T-helper 1 cell (primary cell): ENCODE data around the gene OR14I1.

Source experiments
- DNase-seq, 5 donors: peaks; one replicate each; pipeline ENCODE4 v3.0.0-alpha.2; 2012 to 2020
- total RNA-seq, 4 donors: gene quantifications; one replicate each; lab custom pipeline; 2026; lab: John Stamatoyannopoulos, UW

Gene OR14I1
- 0 reads per million in 4 donors for total RNA-seq

DNA sequence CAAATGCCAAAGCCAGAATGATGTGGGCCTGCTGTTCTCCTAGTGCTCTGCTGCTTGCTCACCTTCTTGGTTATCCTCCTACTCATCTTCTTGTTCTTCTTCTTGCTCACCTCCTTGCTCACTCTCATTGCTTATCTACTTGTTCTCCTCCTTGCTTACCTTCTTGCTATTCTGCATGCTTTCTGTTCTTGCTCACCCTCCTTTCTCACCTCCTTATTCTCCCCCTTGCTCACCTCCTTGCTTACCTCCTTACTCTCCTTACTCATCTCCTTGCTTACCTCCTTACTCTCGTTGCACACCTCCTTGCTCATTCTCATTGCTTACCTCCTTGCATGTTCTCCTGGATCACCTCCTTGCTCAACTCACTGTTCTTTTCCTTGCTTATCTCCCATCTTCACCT, at the start of gene OR14I1:
TSS of gene OR14I1 (minus strand) at position 53 of the 400 bp plus-strand sequence.
- DNase-seq = no peak

DNA sequence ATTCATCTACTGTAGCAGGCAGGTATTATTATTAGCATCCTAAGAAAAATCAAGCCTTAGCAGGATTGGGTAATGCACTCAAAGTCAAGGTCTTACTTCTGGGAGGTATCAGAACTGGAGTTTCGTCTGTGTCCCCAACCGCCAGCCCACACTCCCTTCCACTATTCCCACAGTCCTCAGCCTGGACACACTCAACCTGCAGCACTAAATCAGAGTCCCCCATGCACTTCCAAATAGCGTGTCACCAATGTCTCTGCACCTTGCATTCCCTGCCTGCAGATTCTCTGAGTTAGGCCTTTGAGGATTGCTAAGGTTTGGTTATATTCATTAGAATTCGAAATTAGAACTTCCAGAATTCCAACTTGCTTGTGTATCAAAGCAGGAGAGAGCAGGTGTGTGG, 49.1 kb upstream of the OR14I1 start:
- DNase-seq = no peak

DNA sequence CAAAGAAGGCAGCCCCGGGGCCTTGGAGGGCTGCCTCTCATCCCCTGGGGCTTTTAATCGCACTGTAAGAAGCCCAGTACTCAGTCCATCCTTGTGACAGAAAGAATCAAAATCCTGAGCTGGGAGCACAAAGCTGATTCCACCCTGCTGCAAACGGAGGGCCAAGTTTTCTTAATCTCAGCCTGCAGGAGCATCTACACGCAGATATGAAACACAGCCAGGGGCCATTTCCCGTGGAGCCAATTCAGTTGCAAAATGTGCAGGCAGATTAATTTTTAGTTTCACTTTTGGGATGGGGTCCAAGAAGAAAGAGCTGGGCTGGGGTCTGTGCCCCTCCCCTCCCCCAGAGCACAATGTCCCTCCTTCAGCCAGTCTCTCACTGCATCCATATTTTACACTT, 48.6 kb upstream of the OR14I1 start:
- DNase-seq = no peak

DNA sequence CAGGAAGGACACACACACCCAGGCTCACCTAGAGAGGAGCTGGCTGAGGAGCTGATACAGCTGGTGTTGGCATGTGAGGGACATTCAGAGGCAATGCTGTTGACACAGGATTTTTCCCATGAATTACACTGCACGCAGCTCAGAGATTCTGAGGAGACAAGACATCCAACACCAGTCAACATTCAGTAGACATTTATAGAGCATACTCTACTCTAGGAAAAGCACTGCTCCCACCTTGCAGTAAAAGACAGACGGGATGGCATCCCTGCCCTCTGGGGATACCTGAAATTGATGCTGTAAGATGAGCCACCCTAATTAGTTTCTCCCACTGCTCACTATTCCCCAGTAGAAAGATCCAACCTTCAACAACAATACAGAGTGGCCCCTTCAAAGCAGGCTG, 47.9 kb upstream of the OR14I1 start:
- no peak for DNase-seq

DNA sequence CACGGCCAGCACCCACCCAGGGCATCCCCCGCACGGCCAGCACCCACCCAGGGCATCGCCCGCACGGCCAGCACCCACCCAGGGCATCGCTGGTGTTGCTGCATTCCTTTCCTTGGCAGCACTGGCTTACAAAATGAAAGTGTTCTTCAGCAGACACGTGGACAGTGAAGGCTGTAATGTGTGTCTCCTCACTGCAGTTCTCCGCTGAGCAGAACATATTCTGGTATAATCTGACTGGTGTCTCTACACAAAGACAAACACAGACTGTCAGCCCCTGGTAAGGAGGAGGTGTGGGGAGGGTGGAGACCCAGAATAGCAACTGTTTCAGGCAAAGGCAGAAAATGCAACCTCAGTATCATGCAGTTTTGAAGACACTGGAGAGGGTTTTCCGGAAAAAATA, 45.6 kb upstream of the OR14I1 start:
- no peak for DNase-seq

DNA sequence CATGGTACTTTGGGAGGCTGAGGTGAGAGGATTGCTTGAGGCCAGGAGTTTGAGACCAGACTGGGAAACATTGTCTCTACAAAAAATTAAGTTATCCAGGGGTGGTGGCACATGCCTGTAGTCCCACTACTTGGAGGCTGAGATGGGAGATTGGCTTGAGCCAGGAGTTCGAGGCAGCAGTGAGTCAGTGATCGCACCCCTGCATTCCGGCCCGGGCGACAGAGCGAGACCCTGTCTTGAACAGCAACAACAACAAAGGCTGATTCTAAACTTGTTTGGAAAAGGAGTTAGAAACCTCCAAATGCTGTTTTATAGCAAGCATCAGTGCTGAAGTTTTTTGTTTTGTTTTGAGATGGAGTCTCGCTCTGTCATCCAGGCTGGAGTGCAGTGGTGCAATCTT, 38.3 kb upstream of the OR14I1 start:
- DNase-seq = no peak

DNA sequence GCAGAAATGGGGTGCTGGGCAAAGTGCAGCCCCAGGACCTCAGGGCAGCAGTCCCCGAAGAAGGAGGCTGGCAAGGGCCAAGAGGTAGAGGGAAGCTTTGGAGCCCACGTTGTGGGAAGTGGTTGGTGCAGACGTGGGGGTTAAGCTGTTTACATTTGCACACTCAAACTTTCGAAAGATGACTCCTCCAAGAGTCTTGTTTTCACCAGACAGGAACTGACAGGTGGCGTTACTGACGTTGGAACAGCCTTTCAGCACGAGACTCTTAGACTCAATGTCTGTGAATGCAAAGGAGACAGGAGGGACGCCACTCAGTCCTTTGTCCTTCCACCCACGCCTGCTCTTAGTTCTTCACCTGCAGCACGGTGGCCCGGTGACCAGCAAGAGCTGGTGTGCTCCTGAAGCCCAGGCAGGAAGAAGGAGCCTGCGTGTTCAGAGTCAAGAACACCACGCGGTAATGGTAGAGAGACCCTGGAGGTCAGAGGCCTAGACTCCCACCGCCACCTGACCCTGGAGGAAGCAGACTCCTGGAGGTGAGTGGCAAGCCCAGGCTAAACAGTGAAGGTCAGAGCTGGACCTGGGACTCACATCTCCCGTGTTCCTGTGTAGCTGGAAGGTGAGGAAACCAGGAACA, 37.1 kb upstream of the OR14I1 start:
- DNase-seq = no peak

DNA sequence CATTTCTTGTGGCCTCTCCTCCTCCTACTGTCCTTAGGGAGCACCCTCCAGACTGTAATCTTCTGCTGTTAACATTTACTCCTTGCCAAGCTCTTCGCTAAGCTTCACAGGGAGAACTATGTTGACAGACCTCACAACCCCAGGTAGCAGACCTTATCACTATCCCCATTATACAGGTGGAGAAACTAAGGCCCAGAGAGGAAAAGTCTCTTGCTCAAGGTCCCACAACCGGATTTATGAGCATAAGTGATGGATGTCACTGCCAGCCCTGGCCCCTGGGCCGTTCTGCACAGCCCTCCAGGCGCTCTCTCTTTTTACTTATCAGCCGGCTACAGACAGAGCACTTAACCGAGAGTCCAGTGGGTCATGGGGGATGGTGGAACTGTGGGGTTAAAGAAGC, 34.9 kb upstream of the OR14I1 start:
- no peak for DNase-seq

DNA sequence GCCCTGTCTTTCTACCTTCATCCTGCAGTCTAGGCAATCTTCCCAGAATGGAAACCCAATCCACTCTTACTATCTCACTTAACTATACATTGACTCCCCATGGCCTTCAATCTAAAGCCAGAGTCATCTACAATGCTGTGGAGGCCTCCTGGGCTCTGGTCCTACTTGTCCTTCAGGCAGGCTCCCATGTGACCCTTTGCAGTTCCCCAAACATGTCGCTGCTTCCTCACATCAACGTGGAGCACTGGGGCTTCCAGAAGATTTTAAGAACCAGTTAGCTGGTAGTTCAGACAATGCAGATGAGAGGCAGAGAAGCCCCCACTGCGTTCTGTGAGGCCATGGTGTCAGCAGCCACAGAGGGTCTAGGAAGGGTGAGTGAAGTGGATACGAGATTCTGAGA, 34.4 kb upstream of the OR14I1 start:
- DNase-seq = no peak

DNA sequence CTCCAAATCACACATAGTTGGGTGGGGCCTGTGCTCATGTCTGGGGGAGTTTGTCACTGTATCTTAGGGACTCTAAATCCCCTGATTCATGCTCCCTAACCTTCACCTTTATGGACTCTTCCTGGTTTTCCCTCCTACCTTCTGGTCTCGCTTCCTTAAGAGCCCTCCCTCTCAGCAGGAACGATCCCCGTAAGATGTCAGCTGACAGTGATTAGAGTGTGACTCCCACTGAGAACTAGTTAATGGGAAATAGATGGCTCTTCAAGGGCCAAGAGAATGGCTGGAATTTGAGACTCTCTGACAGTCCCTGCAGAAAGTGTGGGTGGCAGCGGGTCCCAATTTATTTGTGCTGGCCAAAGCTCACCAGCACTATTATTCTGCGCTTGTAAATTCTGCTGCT, 31.0 kb upstream of the OR14I1 start:
- no peak for DNase-seq

DNA sequence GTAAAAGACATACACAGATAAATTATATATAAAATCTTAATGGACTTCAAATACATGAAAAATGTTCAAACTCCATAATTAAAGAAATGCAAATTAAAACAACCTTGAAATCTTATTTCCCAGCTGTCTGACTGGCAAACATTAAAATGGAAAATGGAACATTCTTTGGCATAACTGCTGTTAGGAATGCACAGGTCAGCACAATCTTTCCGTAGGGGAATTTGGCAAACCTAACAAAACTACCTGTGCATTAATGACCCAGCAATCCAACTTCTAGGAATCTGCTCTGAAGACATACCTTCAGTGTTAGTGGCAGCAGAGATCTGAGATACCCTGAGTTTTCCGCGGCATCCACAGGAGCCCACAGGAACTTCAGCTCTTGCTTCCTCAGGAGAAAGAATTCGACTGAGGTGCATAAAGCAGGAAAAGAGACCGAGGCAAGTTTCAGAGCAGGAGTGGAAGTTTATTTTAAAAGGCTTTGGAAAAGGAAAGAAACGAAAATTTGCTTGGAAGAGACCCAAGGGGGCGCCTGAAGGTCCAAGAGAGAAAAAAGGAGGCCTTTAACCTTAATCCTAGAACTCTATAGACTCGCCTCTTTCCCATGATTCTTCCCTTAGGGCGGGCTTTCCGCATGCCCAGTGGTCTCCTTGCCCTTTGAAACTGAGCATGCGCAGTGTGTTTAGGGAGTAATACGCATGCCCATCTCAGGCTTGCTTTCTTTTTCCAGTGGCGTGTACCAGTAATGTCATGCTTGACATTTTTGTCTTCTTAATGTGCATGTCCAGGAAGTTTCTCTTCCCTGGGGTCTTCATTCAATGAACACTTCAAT, 28.2 kb upstream of the OR14I1 start:
- no peak for DNase-seq

DNA sequence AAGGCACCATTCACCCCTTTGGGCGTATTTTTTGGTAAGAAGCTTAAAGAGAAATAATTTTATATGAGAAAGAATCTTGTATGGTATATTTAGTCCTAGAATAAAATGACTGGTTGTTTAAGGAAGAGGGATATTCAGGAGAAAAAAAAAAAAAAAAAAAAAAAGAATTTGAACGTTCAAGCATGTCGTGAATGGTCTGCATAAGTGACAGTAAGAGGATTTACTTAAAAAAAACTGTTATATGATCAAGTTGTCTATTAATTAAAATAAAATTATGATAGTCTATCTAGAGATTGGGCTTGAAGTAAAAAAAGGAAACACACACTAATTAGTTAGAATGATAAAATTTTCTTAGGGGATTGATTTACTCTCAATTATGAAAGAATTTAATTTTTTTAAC, 11.7 kb upstream of the OR14I1 start:
- no peak for DNase-seq

DNA sequence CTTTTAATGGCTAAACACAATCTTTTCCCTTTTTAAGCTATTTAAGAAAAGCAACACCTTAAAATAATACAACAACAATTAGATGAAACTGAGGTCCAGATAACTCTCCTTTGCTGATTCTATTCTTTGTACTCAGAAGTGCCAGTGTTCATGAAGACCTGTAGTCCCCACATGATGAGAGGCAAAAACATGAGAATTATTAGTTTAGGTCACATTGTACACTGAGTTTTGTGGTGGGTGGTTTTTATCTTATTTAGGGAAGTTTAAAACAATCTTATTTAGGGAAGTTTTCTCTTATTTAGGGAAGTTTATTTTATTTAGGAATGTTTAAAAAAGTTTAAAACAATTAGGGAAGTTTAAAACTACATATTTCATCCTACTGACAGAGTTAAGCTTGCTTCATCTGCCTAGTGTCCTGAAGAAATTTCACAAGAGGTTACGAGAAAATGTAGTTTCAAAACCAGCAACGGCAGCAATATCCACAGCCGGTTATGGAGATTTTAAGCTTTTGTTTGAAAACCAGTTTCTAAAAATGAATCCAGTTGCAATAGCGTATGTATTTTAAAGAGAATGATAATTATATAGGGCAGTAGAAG, 7.8 kb upstream of the OR14I1 start:
- DNase-seq = no peak

DNA sequence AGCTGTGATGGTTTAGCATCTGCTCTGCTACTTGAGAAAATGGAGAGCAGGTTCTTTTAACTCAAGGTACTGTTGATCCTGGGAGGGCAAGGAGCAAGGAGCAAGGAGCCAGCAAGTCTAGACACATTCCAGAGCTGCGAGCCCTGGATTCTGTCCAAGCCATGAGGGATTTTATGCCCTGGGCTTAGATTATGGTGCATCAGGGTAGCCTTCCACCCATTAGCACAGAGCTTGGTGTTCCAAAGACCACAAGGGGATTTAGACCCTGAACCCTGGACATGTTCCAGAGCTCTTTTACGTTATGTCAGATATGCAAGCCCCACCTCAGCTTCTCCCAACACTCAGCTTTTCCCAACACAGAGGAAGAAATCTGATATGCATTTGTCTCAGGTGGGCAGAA, 2.0 kb upstream of the OR14I1 start:
- DNase-seq = no peak

DNA sequence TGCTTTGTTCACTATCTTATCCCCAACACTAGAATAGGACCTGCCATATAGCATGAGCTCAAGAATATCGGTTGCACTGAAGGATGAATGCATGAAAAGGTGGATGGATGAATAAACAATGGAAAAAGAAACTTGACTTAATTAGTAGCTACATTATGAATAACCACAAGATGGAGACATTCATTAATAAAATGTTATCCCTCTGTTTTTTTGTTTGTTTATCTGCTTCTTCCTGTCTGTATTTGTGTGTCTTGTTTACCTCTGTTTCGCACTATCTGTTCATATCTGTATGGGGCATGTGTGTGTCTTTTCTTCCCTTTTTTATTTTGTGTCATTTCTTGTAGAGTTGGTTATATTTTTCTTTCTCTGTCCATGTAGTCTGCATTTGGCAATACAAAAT, 1.1 kb upstream of the OR14I1 start:
- no peak for DNase-seq

DNA sequence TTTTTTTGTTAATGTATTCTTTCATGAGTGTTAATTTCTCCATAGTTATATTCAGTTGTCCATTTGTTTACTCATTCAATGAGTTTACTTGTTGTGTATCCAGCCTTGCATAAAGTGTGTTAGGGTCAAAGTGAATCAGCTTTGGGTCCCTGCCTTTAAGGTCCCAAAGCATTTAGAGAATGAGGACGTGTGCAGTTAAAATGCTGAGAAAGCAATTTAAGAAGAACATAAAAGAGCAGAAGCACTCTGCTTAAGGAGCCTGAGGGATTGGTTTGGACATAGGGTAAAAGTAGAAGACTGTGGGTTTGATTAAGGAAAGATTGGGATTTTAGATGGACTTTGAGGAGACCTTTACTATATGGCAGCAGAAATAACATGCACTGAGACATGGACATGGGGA, 3.5 kb downstream of the OR14I1 start:
- no peak for DNase-seq

DNA sequence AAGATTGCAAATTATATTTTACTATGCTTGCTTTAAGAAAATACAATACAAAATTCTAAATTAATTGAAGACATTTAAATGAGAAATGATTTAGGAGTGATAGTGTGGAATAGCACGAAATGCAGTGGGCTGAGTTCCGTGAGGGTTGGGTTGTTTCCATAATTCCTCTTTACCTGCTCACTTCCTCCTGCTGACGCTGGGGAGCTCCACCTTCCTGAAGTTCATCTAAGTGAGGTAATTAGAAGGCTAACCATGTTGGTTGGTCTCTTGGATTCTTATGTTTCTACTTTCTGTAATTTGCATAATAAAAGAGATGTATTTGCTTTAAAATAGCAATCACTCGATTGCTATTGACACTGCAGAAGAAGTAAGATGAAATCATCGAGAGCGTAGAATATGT, 4.7 kb downstream of the OR14I1 start:
- DNase-seq = no peak

DNA sequence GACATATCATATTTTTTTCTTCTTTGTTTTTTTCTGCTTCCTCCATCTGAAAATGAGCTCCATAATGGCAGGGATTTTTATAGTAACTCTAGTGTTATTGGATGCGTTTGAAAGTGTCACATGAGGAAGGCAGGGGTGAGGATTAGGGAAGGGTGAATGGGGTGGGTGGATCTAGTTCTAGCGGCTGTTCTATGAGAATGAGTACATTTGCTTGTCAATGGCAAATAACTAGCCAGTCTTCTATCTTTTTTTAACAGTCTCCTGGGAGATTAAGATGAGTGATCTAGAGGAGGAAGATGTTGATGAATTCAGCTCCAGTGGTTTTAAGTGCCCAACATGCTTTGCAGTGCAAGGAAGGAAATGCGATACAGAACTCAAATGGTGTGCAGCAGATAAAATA, 5.8 kb downstream of the OR14I1 start:
- no peak for DNase-seq

DNA sequence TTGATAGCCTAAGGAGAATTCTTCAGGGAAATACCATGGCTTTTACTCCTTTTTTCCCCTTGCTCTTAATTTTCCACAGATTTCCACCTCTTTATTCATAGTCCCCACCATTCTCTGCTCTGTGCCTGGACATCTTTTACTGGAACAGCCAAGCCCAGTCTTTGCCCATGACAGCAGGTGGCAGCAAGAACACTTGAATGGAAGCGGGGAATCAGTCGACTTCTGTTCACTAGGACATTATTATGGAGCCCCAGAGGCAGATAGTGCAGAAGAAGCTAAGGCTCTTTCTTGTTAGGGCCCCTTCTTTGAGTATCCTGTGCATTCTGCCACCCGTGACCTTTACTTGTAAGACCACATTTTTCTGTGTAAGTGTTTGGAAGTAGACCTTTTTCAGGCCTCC, 6.3 kb downstream of the OR14I1 start:
- DNase-seq = peak in 1 of 5 donors; percentile 9

DNA sequence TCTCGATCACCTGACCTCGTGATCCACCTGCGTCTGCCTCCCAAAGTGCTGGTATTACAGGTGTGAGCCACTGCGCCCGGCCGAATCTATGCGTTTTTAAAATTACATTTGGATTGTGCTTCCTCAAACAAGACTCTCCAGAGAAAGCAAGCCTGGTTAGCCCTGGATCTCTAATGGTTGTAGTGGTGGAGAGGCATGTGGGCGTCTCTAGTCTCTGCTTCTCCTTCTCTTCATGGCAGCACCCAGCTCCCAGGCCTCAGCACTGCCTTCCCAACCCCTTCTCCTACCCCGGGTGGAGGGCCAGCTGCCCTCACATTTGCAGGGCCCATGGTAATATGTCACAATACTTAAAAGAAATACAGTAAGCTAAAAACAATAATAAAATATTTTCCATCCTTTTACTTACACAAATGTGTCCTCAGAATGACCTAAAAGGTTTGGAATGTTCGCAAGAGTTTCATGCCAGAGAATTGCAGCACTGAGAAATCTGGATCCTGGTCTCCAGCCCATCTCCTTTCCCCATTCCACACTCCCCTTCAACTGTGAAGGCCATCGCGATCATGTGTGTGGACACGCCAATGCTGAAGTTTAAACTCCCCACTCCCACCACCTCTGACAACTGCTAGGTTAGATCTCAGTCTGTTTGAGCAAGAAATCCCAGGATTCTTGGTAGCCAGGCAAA, 7.0 kb downstream of the OR14I1 start:
- no peak for DNase-seq

DNA sequence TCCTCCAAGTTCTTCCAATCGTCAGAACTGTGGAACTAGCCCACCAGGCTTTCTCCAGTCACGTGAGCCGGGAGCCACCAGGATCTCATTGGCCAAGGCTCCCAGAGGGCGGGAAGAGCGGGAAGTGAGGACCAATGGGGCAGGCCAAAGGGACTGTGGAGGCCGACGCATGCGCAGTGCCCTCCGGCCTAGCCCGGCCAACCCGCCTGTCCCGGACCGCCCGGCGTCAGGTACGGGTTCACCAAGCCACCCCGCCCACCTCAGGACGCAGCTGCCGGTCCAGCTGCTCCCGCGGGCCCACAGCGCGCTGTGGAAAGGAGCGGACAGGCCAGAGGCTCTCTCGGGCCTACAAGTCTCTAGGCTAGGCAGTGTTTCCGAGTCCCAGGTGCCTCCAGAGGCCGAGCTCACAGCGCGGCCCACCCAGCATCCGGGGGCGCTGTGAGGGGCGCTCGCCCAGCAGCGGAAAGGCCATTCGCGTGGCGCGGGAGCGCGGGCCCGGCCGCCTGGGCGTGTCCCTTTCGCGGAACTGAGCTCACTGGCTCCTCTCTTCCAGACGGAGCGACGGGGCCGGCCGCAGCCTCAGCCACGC, 10.9 kb downstream of the OR14I1 start:
- DNase-seq = no peak

DNA sequence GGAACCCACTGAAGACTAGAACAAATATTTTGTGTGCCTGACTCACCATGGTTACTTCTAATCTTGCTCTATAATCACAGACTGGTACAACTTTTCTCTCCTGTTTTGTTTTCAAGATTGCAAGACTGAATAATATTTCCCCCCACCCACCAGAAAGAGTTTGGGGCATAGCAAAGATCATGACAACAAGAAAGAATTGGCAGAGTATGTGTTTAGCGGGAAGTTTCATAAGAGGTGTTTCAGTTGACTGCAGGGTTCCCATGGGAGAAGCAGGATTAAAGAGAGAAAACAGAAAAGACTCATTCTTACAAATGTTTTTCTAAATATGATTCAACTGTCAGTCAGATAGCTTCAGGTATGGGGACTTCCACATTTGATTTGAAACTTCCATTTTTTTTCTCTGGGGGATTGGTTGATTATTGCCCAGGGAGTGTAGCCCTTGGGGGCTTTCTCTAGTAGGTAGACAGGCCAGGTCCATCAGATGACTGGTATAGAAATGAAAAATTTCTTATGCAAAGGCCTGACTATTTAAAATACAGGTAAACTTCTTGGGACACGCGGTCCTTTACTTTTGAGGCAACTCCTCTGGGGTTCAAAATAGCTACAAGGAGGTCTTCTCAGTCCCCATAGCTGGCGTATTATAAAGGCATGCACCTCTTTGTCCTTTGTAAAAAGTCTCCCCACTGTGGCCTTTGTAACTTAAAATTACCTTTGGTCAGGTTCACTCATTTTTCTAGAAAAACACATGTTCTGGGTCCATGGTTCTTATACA, 13.9 kb downstream of the OR14I1 start:
- no peak for DNase-seq
